HG03108 (cell line): ENCODE results near the gene SMIM28.
A peak's percentile ranks its signal among the peaks of the same experiment; 100 is the strongest.

Source experiments
- ATAC-seq: cut with Tn5 transposase; IDR thresholded peaks from one replicate; pipeline ENCODE4 v1.9.1; 2021; ENCODE audit warnings: moderate library complexity; ENCODE audit not compliant: unreplicated experiment

The SMIM28 gene

DNA sequence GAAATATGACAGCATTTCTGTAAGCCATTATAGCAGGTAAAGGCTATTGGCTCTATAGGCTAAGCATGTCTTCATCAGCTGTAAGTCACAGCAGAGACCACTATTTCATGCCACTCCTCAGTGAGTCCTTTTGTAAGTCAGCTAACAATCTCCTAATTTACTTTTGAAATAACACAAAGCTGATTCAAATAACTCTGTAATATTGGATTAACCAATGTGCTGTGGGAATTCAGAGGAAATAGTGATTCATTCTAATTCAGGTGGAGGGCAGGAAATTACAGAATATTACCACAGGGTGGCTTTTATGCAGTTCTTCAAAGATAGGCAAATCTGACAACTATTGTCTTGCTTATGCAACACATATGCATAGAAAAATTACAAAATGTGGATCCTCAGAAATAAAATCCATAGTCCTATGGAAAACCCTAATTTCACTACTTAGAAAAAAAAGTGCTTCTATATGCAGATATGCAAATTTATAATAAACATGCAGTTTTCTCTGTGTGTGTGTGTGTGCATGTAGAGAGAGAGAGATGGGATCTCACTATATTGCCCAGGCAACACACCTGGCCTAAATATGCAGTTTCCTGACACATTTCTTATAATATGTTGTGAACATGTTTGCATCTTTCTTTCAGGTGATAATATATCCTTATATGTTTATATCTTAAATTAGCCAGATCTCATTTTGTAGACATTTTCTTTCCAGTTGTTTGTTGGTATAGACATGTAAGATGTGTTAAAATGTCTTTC lies 4.8 kb upstream of the SMIM28 start:
- ATAC-seq: no peak

DNA sequence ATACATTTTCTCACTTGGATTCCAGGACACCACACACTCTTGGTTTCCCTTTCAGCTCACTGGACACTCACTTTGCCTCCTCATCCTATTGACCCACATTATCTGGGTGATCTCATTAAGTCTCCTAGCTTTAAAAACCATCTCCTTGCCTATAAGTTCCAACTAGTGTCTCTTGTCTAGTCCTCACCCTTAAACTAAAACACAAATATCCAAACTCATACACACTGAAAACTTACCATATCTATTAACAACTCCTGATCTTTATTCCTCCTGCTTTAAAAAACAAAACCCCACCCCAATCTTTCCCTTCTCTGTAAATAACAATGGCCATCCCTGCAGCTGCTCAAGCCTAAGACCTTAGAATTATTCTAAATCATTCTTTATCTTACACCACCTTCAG lies 3.5 kb upstream of the SMIM28 start:
- ATAC-seq: no peak

DNA sequence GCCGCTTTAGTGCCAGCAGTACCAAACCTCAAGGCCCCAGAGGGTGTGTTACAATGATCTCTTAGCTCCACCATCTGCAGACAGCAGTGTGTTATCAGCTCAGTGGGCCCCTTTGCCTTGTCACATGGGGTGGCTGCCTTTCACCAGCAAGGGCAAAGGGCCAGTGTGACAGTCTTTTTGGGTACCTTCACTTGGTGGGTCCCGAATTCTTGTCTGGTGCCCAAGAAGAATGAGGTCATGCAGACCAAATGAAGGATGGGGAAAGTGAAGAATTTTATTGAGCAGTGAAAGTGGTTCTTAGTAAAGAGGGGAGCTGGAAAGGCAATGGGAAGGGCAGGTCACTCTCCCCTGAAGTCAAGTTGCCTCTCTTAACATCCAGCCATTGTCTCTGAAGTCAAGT lies 2.9 kb upstream of the SMIM28 start:
- no peak for ATAC-seq

DNA sequence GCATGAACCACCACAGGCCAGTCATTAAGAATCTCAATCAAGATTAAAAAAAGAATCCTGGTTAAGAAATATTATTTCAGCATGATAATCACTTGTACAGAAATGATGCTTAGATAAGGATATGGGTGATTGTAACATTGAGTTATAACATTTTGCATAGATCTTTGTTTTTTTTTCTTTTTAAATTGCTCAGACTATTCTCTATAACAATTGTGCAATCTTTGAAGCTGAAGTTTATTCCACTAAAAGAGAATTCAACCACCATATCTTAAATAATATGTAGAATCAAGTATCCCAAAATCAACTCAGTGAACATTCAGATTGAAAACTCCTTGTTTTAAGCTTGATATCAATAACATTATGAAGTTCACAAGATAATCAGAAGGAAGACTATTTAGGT lies 663 bp upstream of the SMIM28 start:
- no peak for ATAC-seq

DNA sequence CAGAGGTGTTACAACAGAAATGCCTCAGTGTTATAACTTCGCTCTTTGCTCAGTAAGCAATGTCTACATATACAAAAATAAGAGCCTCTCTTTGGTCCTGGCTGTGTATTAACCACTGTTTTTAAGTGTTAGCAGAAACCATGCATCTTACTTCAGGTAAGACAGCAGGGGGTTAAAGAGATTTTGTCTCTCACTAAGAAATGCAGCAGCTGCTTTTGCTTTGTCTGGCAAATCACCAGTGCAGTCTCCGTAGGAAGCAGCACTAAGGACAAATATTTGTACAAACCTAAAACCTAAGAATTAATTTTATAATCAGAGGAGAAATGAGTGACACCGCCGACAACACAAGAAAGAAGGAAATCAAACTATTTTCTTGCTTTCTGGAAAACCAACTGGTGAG lies 758 bp downstream of the SMIM28 start:
- ATAC-seq: no peak

DNA sequence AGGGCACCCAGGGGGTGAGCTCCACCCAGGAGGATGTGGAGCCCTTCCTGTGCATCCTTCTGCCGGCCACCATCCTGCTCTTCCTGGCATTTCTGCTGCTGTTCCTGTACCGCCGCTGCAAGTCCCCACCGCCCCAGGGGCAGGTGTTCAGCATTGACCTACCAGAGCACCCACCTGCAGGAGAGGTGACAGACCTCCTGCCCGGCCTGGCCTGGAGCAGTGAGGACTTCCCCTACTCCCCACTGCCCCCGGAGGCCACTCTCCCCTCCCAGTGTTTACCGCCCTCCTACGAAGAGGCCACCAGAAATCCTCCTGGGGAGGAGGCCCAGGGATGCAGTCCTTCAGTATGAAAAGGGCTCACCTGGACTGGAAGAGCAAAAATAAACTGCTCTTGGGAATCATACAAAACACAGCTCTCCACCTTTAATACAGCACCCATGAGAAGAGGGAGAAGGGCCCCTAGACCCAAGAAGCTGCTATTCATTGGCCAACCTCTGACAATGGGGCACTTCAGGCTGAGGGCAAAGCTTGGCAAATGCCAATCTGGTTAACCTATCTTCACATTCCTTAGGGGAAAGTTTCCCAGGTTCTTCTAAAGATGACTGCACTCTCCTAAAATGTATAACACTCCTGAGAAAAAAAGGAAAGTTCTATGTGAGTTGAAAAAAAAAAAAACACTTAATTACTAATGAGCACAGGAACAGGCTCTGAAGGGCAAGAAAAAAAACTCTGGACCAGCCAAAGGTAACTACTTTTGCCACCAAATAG lies 5.0 kb downstream of the SMIM28 start:
- no peak for ATAC-seq

DNA sequence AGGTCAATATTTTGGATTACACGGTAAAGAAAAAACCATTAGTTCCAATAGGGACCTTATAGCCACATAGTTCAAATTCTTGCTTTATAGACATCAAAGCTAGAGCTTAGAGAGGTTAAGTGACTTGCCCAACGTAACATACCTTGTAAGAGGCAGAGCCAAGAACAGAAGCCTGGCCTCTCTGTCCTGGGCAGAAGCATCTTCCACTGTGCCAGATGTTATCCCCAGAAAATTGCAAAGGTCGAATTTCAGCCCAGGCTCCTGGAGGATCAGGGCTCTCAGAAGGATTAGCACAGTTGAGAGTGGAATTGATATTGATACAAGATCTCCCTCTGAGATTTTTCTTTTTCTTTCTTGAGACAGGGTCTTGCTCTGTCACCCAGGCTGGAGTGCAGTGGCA lies 6.1 kb downstream of the SMIM28 start:
- no peak for ATAC-seq

DNA sequence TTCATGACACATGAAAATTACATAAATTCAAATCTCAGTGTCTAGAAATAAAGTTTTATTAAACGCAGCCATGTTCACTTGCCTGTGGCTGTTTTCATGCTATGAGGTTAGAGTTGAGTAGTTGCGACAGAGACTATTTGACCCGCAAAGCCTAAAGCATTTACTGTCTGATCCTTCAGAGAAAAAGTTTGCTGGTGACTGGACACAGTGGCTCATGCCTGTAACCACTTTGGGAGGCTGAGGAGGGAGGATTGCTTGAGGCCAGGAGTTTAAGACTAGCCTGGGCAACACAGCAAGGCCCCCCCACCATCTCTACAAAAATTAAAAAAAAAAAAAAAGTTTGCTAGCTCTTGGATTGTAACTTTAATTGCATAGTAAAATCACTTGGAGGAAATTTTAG lies 9.2 kb downstream of the SMIM28 start:
- no peak for ATAC-seq

DNA sequence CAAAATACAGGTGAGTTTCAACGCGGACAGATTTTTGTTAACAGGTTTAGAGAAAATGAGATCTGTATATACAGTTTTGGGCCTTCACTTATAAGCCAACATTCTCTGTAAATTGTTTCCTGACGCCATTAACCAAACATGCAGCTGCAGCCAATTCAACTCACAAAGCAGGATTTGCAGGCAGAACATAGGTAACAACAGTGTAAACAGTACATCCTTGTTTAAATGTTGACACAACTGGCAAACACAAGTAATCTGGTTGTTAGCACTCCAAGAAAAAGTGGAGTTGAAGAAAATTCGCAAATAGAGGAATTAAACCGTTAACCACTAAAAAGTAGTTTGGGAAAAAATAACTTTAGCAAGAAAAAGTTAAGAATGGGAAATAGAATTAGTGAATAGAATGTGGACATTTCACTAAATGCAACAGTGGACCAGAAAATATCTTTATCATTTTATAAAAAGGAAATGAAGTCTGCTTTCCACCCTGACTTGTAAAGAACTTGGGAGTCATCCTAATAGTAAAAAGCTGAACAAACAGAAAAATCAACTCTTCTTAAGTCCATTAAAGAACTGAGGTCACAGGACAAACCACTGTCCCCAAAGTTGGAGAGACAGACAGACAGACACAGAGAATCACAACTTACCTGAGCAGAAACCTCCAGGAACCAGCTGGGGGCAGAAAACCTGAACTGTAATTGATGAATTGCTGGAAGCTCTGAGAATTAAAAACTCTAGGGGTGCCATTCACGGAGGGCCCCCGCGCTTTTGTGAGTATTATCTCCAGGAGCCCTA lies 10.1 kb downstream of the SMIM28 start:
- ATAC-seq: no peak

DNA sequence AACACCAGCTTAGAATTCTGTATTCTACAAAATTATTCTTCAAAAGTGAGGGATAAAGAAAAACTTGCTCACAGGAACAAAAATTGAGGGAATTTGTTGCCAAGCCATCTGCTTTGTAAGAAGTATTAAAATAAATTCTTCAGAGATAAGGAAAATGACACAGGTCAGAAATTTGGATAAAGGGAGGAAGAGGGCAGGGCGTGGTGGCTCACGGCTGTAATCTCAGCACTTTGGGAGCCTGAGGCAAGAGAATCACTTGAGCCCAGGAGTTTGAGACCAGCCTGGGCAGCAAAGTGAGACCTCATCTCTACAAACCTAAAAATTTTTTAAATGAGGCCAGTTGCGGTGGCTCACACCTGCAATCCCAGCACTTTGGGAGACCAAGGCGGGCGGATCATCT lies 11.8 kb downstream of the SMIM28 start:
- no peak for ATAC-seq

DNA sequence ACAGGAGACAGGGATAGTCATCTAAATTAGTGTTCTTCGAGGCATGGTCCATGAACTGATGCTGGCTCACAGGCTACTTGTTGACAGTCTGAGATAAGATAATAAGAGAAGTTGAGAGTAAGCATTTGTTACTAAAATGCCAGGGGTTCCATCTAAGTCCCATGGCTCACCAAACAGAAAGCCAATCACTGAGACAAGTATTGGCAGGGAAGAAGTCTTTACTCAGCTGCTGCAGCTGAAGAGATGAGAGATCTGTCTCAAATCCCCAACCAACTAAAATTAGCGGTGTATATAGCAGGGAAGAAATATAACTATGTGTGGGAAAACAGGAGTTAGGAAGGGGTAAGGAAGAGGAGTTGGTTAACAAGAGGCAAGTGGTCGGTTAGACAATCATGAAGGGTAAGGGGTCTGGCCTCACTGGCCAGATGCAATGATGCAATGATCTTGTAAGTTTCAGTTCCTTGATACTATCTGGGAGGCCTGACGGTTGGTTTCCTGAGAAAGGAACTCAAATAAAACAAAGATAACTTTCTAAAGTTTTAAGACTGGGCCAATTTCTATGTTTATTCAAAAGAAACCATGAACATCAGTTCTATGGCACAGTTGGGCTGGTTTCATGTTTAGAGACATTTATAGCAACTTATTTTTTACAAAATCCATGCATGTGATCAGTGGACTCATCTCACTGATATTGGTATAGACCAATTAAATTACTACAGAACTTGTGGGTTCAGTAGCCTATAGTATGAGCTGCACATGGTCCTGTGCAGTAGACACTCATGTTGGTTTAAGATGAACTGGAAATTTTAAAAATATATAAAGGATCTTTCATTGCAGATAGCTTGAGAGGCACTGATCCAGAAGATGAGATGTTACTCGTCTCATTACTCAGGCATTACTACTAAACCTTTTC lies 16.4 kb downstream of the SMIM28 start:
- ATAC-seq: peak; percentile 54

DNA sequence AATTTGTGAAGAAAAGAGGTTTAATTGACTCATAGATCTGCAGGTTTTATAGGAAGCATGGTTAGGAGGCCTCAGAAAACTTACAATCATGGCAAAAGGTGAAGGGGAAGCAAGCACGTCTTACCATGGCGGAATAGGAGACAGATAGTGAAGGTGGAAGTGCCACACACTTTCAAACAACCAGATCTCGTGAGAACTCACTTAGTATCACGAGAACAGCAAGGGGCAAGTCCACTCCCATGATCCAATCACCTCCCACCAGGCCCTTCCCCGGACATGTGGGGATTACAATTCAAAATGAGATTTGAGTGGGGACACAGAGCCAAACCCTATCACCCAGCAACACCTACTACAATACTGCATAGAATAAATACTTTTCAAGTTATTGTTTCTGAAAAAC lies 19.0 kb downstream of the SMIM28 start:
- no peak for ATAC-seq

DNA sequence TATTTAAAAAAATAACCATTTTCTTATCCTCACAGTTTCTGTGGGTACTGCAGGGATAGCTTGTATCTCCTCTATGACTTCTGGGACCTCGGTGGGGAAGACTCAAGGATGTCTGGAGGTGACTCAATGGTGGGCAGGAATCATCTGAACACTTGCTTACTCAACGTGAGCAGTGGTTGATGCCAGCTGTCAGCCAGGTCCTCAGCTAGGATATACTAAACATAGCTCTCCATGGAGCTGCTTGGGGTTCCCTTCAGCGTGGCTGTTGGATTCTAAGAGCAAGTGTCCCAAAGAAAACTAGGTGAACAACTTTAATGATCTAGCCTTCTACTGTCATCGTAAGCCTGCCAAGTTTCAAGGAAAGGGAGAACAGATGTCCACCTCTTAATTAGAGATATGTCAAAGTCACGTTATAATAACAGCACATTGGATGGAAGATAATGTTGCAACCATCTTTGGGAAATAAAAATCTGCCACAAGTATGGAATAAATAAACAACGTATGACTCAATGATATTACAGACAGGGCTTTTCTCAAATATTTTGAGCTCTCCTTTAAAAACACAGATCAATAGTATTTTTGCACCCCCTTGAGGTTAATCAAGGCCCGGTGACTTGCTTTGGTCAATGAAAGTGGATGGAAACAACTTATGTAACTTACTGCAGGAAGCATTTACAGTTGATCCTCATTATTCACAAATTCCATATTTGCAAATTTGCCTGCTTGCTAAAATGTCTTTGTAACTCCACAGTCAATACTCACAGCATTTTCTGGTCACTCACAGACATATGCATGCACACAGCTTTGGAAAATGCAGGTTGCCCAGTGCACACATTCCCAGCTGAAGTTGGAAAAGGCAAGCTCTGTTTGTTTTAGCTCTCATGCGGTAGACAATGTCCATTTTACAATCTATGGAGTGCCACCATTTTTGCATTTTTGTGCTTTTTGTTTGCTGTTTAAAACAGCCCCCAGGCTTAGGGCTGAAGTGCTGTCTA lies 19.7 kb downstream of the SMIM28 start:
- ATAC-seq: no peak

DNA sequence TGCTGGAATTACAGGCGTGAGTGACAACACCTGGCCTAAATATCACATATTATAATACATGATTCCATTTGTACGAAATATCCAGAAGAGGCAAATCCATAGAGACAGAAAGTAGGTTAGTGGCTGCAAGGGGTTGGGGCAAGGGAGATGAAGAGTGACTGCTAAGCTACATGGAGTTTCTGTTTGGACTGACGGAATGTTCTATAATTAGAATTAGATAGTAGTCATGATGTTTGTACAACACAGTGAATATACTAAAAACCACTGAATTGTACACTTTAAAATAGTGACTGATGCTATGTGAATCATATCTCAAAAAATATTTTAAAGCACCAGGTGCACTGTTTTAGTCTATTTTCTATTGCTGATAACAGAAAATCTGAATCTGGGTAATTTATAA lies 22.6 kb downstream of the SMIM28 start:
- ATAC-seq: no peak

DNA sequence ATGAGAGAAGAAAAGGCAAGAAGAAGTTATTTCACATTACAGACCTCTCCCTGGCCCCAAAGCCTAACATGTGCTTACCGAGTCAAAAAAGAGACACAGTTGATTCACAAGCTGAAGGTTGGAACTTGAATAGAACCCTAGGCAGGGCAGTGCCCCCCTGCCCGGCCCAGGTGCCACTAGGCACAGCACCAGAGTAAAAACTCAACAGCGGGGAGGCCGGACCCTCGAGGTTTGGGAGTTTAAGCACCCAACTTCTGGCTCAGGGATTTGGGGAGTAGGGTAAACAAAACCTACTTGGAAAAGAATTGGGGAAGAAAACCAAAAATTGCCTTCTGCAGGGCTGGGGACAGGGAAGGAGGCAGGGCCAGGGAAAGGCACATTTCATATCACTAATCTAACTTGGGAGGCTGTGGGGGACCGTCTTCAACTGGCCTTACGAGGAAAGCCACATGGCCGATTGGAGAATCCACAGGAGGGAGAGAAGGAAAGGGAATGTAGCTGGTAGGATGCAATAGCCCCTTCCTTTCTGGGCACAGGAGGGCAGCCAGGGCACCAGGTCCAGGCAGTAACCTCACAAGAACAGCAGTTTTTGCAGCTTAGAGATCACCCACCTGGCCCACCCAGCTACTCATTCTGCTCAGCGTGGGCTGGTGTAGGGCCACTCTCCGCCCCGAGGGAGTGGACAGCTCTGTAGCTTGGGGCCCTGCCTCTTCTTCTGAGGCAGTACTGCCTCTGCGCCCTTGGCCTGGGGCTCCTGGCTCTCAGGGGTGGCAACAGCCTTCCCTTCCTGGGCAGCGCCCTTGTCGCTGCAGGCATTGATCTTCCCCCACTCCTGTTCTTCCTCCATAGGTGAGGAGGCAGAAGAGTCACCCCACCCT lies 24.5 kb downstream of the SMIM28 start:
- ATAC-seq: no peak

DNA sequence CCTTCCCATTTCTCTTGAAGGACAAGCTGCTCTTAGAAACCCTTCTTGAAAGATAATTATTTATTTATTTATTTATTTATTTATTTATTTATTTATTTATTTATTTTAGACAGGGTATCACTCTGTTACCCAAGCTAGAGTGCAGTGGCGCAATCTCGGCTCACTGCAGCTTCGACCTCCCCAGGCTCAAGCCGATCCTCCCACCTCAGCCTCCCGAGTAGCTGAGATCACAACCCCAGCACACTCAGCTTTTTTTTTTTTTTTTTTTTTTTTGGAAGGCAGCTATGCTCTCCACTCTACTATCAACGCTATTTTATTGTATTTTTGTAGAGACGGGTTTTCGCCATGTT lies 25.1 kb downstream of the SMIM28 start:
- no peak for ATAC-seq

DNA sequence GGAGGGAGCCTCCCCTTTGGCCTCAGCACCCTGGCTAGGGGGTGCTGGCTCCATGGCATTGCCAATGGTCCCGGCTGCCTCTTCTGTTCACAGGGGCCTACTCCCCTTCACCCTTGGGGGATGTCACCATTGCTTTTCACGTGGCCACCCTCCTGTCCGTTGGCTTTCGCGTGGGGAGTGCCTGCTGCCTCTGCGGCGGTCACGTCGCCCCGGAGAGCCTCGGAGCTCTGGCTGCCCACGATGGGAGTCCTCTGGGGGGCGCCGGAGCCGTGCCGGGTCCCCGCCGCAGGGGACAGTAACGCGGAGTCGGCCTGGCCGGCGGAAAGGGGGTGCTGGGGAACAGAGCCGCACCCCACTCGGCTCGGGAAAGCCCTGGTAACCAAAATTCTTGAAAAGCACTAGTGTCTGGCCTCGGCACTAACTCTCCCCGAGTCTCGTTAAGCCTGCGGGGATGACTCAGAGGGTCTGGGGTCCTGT lies 25.7 kb downstream of the SMIM28 start:
- no peak for ATAC-seq

DNA sequence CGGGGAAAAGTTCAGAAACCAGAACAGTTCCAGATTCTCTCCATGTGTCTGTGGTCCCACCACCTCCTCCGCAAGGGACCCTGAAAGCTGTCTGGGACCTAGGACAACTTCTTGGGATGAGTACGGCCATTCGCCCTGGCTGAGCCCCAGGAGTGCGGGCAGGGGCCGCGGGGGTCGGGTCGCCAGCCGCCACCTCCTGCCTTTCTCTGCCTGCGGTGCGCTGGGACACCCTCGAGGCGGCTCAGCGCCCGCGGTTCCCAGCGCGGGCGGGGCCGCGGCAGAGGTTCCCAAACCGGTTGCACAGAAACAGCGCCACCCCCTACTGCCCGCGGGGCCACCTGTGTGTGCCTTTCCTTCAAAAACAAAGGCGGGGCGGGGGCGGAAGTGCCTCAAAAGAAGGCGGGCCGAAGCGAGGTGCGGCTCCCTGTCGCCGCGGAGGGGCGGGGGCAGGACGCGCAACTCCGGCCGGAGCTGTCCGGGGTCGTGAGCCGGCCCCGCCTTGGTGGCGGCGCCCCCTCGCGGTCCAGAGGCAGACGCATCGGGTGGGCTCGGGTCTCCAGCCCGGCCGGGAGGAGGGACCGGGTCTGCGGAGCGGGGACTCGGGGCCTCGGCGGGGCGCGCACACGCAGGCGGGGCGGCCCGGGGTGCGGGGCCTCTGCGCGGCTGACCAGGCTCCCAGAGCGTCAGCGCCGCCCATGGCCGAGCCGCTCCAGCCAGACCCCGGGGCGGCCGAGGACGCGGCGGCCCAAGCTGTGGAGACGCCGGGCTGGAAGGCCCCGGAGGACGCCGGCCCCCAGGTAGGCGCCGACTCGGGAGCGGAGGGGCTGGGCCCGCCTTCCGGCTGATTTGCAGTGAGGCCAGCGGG lies 26.3 kb downstream of the SMIM28 start, which contains the start of gene HEBP2:
Gene HEBP2 (plus strand): TSS at position 423 of the 865 bp plus-strand sequence. CDS start 273 bp downstream, at position 696.
- ATAC-seq: peak; percentile 95
